Epithelial cell of proximal tubule (primary cell): ENCODE results near the gene DNLZ. TPM values are rescaled to one million over a fixed set of nuclear protein-coding genes. Genes with fewer than 3 reads are reported as not detected.

ENCODE experiments used
- DNase-seq: peaks from one replicate; pipeline ENCODE4 v3.0.0-alpha.2; 2011; ENCODE audit warnings: low read depth
- H3K4me3 ChIP-seq: 2 replicates; pipeline ENCODE4 v1.5.1; 2011; ENCODE audit warnings: low read depth, mild to moderate bottlenecking, low read length
- total RNA-seq: library from RNA; depleted of rRNA; stranded (reverse); fragments of >200 nt; gene quantifications from 2 replicates; pipeline ENCODE4 v1.2.3, GENCODE V29; 2015
- TF ChIP-seq, protein P1 (sequence below): conservative IDR thresholded peaks from 2 replicates; pipeline ENCODE4 v1.5.1; 2012; ENCODE audit warnings: low read depth, mild to moderate bottlenecking, low read length

The DNLZ gene
- total RNA-seq, 1 donor from 2014 or later, result 67.2 TPM

DNA sequence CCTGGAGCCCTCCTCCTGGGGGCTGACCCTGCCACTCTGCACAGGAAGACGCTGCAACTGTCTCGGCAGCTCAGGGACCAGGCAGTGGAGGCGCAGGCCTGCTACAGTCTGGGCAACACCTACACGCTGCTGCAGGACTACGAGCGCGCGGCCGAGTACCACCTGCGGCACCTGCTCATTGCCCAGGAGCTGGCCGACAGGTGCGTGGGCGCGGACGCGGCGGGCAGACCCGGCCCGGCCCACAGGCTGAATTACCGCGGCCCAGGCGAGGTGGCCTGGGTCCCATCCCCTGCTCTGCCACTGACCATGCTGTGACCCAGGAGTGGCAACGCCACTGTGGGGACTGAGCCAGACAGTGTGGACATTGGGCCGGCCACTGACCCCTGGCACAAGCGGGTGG lies 25.0 kb downstream of the DNLZ start:
- TF ChIP-seq, protein P1, sequence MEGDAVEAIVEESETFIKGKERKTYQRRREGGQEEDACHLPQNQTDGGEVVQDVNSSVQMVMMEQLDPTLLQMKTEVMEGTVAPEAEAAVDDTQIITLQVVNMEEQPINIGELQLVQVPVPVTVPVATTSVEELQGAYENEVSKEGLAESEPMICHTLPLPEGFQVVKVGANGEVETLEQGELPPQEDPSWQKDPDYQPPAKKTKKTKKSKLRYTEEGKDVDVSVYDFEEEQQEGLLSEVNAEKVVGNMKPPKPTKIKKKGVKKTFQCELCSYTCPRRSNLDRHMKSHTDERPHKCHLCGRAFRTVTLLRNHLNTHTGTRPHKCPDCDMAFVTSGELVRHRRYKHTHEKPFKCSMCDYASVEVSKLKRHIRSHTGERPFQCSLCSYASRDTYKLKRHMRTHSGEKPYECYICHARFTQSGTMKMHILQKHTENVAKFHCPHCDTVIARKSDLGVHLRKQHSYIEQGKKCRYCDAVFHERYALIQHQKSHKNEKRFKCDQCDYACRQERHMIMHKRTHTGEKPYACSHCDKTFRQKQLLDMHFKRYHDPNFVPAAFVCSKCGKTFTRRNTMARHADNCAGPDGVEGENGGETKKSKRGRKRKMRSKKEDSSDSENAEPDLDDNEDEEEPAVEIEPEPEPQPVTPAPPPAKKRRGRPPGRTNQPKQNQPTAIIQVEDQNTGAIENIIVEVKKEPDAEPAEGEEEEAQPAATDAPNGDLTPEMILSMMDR, result no peak
- H3K4me3 ChIP-seq, result no peak overlapping the region
- no peak for DNase-seq

DNA sequence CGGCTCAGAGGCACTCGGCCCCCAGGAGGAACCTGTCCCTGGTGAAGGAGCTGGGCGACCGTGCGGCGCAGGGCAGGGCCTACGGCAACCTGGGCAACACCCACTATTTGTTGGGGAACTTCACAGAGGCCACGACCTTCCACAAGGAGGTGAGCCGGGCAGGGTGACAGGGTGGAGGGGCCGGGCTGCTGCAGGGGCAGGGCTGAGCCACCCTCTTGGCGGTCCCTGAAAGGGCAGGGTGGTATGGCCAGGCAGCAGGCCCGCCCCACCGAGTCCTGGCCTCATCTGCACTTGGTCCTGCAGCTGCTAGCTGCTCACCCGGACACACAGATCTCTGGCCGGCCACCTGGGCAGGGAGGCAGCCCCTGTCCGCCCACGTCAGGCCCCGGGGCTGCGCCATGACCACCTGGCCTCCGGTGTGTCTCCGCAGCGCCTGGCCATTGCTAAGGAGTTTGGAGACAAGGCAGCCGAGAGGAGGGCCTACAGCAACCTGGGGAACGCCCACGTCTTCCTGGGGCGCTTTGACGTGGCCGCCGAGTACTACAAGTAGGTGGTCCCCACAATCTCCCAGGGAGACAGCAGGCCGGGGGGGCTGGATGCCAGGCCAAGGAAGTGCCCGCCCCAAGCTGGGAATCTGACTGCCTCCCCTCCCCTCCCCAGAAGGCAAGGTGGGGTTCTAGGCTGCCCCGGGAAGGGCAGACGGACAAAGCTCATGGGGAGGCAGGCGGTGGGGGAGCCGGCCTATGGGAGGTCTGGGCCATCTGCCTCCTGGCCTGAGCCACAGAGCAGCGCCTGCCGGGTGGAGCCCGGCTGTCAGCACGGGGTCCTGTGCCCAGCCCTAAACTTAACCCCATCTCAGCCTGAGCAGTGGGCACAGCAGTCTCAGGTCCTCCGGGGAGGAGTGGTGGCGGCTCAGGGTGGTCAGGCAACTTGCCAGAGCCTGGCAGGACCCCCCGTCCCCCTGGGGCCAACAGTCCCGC lies 25.8 kb downstream of the DNLZ start:
- no peak for DNase-seq
- TF ChIP-seq, protein P1, result no peak
- H3K4me3 ChIP-seq, result no peak overlapping the region

DNA sequence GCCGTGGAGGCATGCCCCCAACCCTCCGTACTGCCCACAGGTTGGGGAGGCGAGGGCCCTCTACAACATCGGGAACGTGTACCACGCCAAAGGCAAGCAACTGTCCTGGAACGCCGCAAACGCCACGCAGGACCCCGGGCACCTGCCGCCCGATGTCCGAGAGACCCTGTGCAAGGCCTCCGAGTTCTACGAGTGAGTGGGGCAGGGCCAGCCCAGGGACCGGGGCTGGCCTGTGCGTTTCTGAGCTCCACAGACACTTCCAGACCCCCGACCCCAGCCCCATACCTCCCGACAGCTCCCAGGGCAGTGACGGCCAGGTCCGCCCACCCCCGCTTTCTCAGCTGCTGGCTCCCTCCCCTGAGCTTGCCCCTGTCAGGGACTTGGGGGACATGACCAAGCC lies 26.7 kb downstream of the DNLZ start:
- no peak for DNase-seq
- TF ChIP-seq, protein P1, result no peak
- H3K4me3 ChIP-seq, result no peak overlapping the region

DNA sequence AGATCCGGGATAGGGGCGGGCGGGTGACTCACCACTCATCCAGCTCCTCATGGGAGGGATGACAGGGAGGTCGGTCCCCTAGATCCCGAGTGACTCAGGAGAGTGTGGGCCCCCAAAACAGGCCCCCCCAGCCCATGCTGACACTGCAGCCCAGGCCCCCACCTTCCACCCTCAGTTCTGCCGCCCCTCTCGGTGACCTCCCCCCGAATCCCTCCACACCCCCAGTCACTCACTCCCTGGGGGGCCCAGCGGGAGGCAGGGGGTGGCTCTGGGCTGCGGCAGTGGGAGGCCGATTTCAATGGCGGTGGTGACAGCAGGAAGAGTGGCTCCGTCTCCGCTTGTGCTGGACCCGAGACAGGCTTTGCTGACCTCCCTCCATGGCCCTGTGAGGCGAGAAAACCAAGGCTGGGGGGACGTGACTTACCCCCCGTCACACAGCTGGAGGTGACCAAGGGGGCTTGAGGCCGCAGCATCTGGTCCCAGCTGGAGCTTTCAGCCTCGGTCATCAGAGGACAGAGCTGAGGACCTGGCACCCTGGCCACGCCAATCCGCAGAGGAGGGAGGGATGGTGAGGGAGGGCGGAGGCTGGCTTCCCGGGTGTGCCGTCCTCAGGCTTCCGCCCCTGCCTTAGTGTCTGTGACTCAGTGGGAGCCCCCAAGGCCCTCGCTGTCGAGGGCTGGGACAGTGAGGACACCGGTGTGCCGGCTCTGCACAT lies 27.2 kb downstream of the DNLZ start:
- no peak for DNase-seq
- no peak overlapping the region for H3K4me3 ChIP-seq
- TF ChIP-seq, protein P1, result no peak

DNA sequence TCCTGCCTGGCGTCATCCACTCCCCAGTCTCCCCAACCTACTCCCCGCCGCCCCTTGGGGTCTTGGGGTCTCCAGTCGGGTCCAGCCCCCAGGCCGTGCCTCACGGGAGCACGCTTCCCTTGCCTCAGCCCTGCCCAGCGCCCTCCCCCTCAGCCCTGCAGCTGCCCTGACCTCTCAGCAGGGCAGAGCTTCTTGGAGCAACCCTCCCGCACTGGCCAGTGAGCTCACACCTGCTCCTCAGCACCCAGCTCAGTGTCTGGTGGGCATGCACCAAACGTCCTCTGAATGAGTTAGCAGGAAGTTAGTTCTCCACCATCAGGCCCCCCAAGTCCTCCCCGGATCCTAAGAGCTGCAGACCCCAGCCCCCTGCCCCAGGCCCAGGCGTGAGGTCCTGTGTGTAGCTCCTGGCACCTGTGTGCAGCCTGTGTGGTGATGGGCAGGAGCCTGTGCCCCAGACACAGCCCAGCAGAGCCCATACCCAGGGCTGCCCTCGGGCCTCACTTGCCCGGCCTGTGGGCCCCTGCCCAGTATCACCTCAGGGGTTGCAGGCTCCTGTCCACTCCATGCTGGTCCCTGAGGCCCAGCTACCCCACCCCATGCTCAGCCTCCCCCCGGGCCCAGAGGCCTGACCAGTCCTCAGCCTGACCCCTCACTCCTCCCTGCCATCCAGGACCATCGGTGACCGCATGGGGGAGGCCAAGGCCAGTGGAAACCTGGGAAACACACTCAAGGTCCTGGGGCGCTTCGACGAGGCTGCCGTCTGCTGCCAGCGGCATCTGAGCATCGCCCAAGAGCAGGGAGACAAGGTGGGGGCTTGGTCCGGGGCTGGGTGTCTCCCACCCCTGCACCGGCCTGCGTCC lies 28.0 kb downstream of the DNLZ start:
- H3K4me3 ChIP-seq, result no peak overlapping the region
- DNase-seq, result no peak
- TF ChIP-seq, protein P1, result no peak

DNA sequence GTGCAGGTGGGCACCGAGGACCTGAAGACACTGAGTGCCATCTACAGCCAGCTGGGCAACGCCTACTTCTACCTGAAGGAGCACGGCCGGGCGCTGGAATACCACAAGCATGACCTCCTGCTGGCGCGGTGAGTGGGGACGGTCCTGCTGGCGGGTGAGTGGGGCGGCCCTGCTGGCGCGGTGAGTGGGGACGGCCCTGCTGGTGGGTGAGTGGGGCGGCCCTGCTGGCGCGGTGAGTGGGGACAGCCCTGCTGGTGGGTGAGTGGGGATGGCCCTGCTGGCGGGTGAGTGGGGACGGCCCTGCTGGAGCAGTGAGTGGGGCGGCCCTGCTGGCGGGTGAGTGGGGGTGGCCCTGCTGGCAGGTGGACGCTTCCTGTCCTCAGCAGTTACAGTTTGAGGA lies 29.0 kb downstream of the DNLZ start:
- TF ChIP-seq, protein P1, result no peak
- H3K4me3 ChIP-seq, result no peak overlapping the region
- no peak for DNase-seq
